ENCODE results near the gene SLAMF1.

DNA sequence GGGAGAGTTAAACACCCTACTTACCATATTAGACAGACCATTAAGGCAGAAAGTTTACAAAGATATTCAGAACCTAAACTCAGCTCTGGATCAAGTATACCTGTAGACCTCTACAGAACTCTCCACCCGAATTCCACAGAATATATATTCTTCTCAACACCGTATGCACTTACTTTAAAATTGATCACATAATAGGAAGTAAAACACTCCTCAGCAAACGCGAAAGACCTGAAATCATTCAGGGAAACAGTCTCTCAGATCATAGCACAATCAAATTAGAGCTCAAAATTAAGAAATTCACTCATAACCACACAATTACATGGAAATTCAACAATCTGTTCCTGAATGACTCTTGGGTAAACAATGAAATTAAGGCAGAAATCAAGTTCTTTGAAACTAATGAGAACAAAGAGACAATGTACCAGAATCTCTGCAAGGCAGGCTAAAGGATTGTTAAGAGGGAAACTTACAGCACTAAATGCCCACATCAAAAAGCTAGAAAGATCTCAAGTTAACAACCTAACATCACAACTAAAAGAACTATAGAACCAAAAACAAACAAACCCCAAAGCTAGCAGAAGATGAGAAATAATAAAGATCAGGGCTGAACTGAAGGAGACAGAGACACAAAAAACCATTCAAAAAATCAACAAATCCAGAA, 86.7 kb downstream of the SLAMF1 start:
- TF ChIP-seq, protein P1, sequence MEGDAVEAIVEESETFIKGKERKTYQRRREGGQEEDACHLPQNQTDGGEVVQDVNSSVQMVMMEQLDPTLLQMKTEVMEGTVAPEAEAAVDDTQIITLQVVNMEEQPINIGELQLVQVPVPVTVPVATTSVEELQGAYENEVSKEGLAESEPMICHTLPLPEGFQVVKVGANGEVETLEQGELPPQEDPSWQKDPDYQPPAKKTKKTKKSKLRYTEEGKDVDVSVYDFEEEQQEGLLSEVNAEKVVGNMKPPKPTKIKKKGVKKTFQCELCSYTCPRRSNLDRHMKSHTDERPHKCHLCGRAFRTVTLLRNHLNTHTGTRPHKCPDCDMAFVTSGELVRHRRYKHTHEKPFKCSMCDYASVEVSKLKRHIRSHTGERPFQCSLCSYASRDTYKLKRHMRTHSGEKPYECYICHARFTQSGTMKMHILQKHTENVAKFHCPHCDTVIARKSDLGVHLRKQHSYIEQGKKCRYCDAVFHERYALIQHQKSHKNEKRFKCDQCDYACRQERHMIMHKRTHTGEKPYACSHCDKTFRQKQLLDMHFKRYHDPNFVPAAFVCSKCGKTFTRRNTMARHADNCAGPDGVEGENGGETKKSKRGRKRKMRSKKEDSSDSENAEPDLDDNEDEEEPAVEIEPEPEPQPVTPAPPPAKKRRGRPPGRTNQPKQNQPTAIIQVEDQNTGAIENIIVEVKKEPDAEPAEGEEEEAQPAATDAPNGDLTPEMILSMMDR (IDR thresholded peaks at IDR 0.05): no peak
- no peak for TF ChIP-seq POLR2A (IDR thresholded peaks at IDR 0.05)

All from adrenal gland (tissue), 5 donors.